ENCODE data around the gene LTB4R2.

Gene LTB4R2

GRCh38 chr14:24342889-24343288 is 32.9 kb downstream of the LTB4R2 start:
- no peaks in the 10 kb centered on the region for H4K20me1 ChIP-seq (ENCODE audit: insufficient read depth, low read length)

DNA sequence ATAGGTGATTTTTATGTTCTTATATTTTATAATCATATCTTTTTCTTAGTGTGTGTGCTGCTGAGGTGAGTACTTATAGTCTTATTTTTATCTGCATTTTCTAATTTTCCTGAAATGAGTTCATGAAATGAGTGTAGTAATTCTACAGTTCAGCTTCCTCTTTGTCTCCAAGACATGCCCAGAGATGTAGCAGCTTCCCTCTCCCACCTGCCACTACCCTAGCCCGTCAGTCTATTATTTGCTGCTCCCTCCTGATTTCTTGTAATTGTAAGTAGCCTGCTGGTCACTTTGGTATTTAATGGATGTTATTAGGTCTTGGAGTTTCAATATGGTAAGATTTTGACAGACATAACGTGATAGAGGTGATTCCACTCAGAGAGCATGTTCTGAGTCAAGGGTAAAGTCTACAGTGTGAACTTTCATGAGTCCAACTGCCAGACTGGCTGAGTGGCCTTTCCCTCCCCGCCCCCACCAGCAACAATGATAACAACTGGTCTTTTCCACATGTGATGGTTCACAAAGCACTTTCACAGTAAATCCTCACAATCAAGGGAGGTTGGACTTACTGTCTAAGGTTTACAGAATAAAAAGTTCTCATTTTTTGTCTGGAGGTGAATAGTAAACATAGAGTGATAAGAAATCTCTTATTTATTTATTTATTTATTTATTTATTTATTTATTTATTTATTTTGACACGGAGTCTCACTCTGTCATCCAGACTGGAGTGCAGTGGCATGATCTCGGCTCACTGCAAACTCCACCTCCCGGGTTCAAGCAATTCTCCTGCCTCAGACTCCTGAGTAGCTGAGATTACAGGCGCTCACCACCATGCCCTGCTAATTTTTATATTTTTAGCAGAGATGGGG is 34.1 kb downstream of the LTB4R2 start:
- no peak overlapping the region for H3K9ac ChIP-seq (ENCODE audit: low read length)
- H4K20me1 ChIP-seq (ENCODE audit: insufficient read depth, low read length) = no peaks in the 10 kb centered on the region
- no peaks in the 10 kb centered on the region for H3F3A ChIP-seq (ENCODE audit: insufficient read depth, low read length)
- H3K9me3 ChIP-seq (ENCODE audit: low read length) = no peaks in the 10 kb centered on the region
- H3K36me3 ChIP-seq (ENCODE audit: insufficient read depth, low read length) = no peaks in the 10 kb centered on the region
- peaks cover 11% of the 10 kb centered on the region for H3K4me1 ChIP-seq (ENCODE audit: insufficient read depth, low read length, severe bottlenecking)
- no peak overlapping the region for H3K4me3 ChIP-seq (ENCODE audit: low read depth, low read length, poor library complexity, severe bottlenecking)
- H3K4me2 ChIP-seq (ENCODE audit: low read length) = no peak overlapping the region
- no peak for TF ChIP-seq EZH2 (IDR thresholded peaks at IDR 0.05; ENCODE audit: borderline replicate concordance, low read length)
- TF ChIP-seq, protein P1, sequence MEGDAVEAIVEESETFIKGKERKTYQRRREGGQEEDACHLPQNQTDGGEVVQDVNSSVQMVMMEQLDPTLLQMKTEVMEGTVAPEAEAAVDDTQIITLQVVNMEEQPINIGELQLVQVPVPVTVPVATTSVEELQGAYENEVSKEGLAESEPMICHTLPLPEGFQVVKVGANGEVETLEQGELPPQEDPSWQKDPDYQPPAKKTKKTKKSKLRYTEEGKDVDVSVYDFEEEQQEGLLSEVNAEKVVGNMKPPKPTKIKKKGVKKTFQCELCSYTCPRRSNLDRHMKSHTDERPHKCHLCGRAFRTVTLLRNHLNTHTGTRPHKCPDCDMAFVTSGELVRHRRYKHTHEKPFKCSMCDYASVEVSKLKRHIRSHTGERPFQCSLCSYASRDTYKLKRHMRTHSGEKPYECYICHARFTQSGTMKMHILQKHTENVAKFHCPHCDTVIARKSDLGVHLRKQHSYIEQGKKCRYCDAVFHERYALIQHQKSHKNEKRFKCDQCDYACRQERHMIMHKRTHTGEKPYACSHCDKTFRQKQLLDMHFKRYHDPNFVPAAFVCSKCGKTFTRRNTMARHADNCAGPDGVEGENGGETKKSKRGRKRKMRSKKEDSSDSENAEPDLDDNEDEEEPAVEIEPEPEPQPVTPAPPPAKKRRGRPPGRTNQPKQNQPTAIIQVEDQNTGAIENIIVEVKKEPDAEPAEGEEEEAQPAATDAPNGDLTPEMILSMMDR (IDR thresholded peaks at IDR 0.05; ENCODE audit: low read length) = no peak
- H3K79me2 ChIP-seq (ENCODE audit: insufficient read depth, low read length) = no peaks in the 10 kb centered on the region
- no peaks in the 10 kb centered on the region for H3K27me3 ChIP-seq (ENCODE audit: insufficient read depth, low read length)
- no peak overlapping the region for H3K27ac ChIP-seq (ENCODE audit: low read depth, low read length, poor library complexity, severe bottlenecking)
- no peaks in the 10 kb centered on the region for H3K9me2 ChIP-seq (ENCODE audit: low read depth, low read length)
- no peak overlapping the region for H2AFZ ChIP-seq (ENCODE audit: low read length)

More at GRCh38 chr14:24342889-24343288, 32.9 kb downstream of the LTB4R2 start:
- H3F3A ChIP-seq (ENCODE audit: insufficient read depth, low read length) = no peaks in the 10 kb centered on the region
- no peak overlapping the region for H3K9ac ChIP-seq (ENCODE audit: low read length)
- H3K79me2 ChIP-seq (ENCODE audit: insufficient read depth, low read length) = no peaks in the 10 kb centered on the region
- no peaks in the 10 kb centered on the region for H3K27me3 ChIP-seq (ENCODE audit: insufficient read depth, low read length)
- no peak overlapping the region for H3K27ac ChIP-seq (ENCODE audit: low read depth, low read length, poor library complexity, severe bottlenecking)
- H3K4me1 ChIP-seq (ENCODE audit: insufficient read depth, low read length, severe bottlenecking) = peaks cover 15% of the 10 kb centered on the region
- no peak overlapping the region for H2AFZ ChIP-seq (ENCODE audit: low read length)
- H3K4me2 ChIP-seq (ENCODE audit: low read length) = no peak overlapping the region
- H3K9me3 ChIP-seq (ENCODE audit: low read length) = no peaks in the 10 kb centered on the region
- H3K36me3 ChIP-seq (ENCODE audit: insufficient read depth, low read length) = peaks cover 5% of the 10 kb centered on the region; the same call in 1 of the 2 replicates
- no peak for TF ChIP-seq EZH2 (IDR thresholded peaks at IDR 0.05; ENCODE audit: borderline replicate concordance, low read length)
- TF ChIP-seq, protein P1 (IDR thresholded peaks at IDR 0.05; ENCODE audit: low read length) = no peak
- H3K4me3 ChIP-seq (ENCODE audit: low read depth, low read length, poor library complexity, severe bottlenecking) = no peak overlapping the region
- H3K9me2 ChIP-seq (ENCODE audit: low read depth, low read length) = no peaks in the 10 kb centered on the region

DNA sequence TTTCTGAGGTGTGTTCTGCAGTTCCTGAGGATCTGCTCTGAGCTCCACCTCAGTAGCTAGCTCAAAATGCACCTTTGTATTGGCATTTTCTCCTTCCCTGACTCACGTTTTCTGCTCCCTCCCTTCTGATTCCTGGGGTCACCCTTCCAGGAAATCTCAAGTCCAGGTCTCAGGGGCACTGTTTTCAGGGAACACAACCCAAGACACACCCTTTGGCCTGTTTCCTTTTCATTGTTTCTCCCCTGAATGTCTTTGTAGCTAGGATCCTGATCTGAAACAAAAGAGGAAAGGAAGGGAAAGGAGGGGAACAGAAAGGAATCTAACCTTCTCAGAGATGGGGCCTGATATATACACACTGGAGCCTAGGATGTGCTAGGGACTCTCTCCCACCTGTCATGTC is 37.2 kb downstream of the LTB4R2 start:
- H3K9me2 ChIP-seq (ENCODE audit: low read depth, low read length) = no peaks in the 10 kb centered on the region
- H3K4me1 ChIP-seq (ENCODE audit: insufficient read depth, low read length, severe bottlenecking) = no peaks in the 10 kb centered on the region
- H3K27ac ChIP-seq (ENCODE audit: low read depth, low read length, poor library complexity, severe bottlenecking) = no peak overlapping the region
- no peak overlapping the region for H3K4me2 ChIP-seq (ENCODE audit: low read length)
- no peak overlapping the region for H2AFZ ChIP-seq (ENCODE audit: low read length)
- H3F3A ChIP-seq (ENCODE audit: insufficient read depth, low read length) = no peaks in the 10 kb centered on the region
- TF ChIP-seq, protein P1 (IDR thresholded peaks at IDR 0.05; ENCODE audit: low read length) = no peak
- H3K9ac ChIP-seq (ENCODE audit: low read length) = no peak overlapping the region
- no peak overlapping the region for H3K4me3 ChIP-seq (ENCODE audit: low read depth, low read length, poor library complexity, severe bottlenecking)
- no peaks in the 10 kb centered on the region for H3K36me3 ChIP-seq (ENCODE audit: insufficient read depth, low read length)
- no peaks in the 10 kb centered on the region for H4K20me1 ChIP-seq (ENCODE audit: insufficient read depth, low read length)
- no peaks in the 10 kb centered on the region for H3K79me2 ChIP-seq (ENCODE audit: insufficient read depth, low read length)
- H3K27me3 ChIP-seq (ENCODE audit: insufficient read depth, low read length) = 0 out of 2 replicates have a peak, but pooled peaks cover 3% of the 10 kb centered on the region
- H3K9me3 ChIP-seq (ENCODE audit: low read length) = no peaks in the 10 kb centered on the region

Measured in OCI-LY1 (cell line).